Uterus (tissue), 4 donors: ENCODE data around the gene DCTN2. TPM values are rescaled to one million over a fixed set of nuclear protein-coding genes. Genes with fewer than 3 reads are reported as not detected.
"Not testable (repeated sequence)": the region's sequence is repeated elsewhere in the genome, so short reads cannot be mapped to it uniquely, and the experiment has no call there.

Experiments used
- DNase-seq, 2 donors: peaks; one replicate each; pipeline ENCODE4 v3.0.0-alpha.2; 2019 to 2020
- H3K27ac ChIP-seq, 2 donors: fragments of 200-600 bp; sonication (generic); 1 replicate in 1 of 2; 2 replicates in 1 of 2; pipeline ENCODE4 v1.5.1; 2016 to 2018
- H3K27me3 ChIP-seq, 2 donors: fragments of 200-600 bp; sonication (generic); one replicate each; pipeline ENCODE4 v1.5.1; 2018 to 2019; ENCODE audit warnings: control low read depth in 1 of 2
- H3K36me3 ChIP-seq, 2 donors: fragments of 200-600 bp; sonication (generic); one replicate each; pipeline ENCODE4 v1.5.1; 2019; ENCODE audit warnings: control low read depth in 1 of 2
- H3K4me1 ChIP-seq, 2 donors: fragments of 200-600 bp; sonication (generic); one replicate each; pipeline ENCODE4 v1.5.1; 2018 to 2019; ENCODE audit warnings: control low read depth in 1 of 2
- H3K4me3 ChIP-seq, 2 donors: fragments of 200-600 bp; sonication (generic); 1 replicate in 1 of 2; 2 replicates in 1 of 2; pipeline ENCODE4 v1.5.1; 2018 to 2019; ENCODE audit warnings: mild to moderate bottlenecking in 1 of 2
- H3K9me3 ChIP-seq, 2 donors: fragments of 200-600 bp; sonication (generic); one replicate each; pipeline ENCODE4 v1.5.1; 2019; ENCODE audit warnings: control low read depth in 1 of 2
- POLR2A ChIP-seq, 2 donors: fragments of 450-650 bp; IDR thresholded peaks; one replicate each; pipeline ENCODE4 v1.6.1; 2016; ENCODE audit warnings: antibody characterized with exemption in 2 of 2, mild to moderate bottlenecking in 1 of 2, moderate library complexity in 1 of 2
- intact Hi-C: fragments of 100-400 bp; cut with DNase I; formaldehyde crosslinking; loops from one replicate; pipeline ENCODE4 v1.15.1; 2023; ENCODE audit warnings: low total_unique reads
- total RNA-seq, 4 donors: library from RNA; depleted of rRNA in 3 of 4; stranded (reverse); fragments of >200 nt in 3 of 4; gene quantifications; one replicate each; pipeline versions ENCODE4 v1.1.0 to v1.2.4, GENCODE V29; 2014 to 2023
- TF ChIP-seq, protein P1 (sequence below), 4 experiments: fragments of 200-600 bp in 2 of 4; fragments of 450-650 bp in 2 of 4; sonication (generic) in 2 of 4; IDR thresholded peaks; one replicate each; pipeline ENCODE4 v1.5.1; 2016 to 2019; ENCODE audit warnings: antibody characterized with exemption in 4 of 4, mild to moderate bottlenecking in 2 of 4, moderate library complexity in 1 of 4
- donor health status: DM: yes; HTN: yes; CAD: no.

The DCTN2 gene
- total RNA-seq, 4 donors from 2014 or later: 117 to 175 (median 126) TPM

DNA sequence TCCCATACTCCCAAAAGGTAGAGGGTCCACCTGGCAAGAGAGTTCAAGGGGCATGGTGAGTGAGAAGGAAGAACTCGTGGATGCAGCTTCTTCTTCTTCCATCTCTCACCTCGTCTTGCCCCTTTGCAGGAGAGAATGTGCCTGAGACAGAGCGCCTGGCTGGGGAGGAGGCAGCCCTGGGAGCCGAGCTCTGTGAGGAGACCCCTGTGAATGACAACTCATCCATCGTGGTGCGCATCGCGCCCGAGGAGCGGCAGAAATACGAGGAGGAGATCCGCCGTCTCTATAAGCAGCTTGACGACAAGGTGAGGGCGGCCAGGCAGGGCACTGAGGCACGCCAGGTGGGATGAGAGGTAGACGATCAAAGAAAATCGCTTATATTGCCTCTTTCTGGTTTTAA is 22.9 kb upstream of the DCTN2 start:
- no peak for TF ChIP-seq POLR2A (IDR thresholded peaks at IDR 0.05)
- TF ChIP-seq, protein P1, sequence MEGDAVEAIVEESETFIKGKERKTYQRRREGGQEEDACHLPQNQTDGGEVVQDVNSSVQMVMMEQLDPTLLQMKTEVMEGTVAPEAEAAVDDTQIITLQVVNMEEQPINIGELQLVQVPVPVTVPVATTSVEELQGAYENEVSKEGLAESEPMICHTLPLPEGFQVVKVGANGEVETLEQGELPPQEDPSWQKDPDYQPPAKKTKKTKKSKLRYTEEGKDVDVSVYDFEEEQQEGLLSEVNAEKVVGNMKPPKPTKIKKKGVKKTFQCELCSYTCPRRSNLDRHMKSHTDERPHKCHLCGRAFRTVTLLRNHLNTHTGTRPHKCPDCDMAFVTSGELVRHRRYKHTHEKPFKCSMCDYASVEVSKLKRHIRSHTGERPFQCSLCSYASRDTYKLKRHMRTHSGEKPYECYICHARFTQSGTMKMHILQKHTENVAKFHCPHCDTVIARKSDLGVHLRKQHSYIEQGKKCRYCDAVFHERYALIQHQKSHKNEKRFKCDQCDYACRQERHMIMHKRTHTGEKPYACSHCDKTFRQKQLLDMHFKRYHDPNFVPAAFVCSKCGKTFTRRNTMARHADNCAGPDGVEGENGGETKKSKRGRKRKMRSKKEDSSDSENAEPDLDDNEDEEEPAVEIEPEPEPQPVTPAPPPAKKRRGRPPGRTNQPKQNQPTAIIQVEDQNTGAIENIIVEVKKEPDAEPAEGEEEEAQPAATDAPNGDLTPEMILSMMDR (IDR thresholded peaks at IDR 0.05): no peak
- no peak overlapping the region for H3K27ac ChIP-seq
- no peaks in the 10 kb centered on the region for H3K36me3 ChIP-seq
- H3K9me3 ChIP-seq: no peaks in the 10 kb centered on the region
- H3K4me3 ChIP-seq: no peak overlapping the region
- intact Hi-C loops: no loop called here
- H3K27me3 ChIP-seq: no peaks in the 10 kb centered on the region
- no peak for DNase-seq
- no peaks in the 10 kb centered on the region for H3K4me1 ChIP-seq

DNA sequence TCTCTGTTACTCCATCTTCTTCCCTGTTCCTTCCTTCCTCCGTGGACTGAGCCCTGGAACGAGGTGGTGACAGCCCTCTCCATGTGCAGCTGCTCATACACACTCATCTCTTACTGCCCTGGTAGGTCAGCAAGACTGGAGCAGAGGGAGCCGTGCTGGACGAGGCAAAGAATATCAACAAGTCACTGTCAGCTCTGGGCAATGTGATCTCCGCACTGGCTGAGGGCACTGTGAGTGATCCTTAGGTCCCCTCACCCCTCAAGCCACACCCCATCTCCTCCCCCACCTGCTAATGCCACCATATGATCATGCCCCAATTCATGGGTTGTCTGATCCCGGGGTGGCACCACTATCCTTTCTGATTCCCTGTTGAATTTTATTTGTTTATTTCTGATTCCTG is 21.8 kb upstream of the DCTN2 start:
- DNase-seq: no peak
- no peaks in the 10 kb centered on the region for H3K9me3 ChIP-seq
- no peak overlapping the region for H3K4me3 ChIP-seq
- TF ChIP-seq, protein P1 (IDR thresholded peaks at IDR 0.05): no peak
- TF ChIP-seq POLR2A (IDR thresholded peaks at IDR 0.05): no peak
- no peaks in the 10 kb centered on the region for H3K36me3 ChIP-seq
- intact Hi-C loops: no loop called here
- no peaks in the 10 kb centered on the region for H3K4me1 ChIP-seq
- H3K27me3 ChIP-seq: no peaks in the 10 kb centered on the region
- no peak overlapping the region for H3K27ac ChIP-seq

DNA sequence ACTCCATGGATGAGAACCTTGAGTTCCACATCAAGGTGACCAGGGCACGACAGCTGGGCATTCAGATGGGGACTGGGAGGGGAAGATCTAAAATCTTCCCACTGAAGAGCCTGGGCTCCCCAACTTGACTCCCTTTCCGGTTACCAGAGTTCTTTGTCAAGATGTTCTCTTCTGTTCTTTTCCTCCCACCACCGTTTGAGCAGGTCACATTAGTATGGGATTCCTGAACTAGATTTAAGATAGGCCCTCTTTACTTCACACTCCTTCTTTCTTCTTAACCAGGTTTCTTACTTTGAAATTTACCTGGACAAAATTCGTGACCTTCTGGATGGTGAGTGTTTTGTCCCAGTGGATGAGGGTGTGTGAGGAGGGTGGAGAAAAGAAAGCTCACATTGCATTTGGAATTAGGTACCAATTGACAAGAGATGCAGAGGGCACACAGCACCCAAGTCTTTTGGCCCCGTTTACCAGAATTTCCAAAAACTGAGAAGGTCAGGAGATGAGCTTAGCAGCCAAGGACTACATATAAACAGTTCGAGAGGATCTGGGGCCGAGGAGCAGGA is 17.3 kb upstream of the DCTN2 start:
- TF ChIP-seq POLR2A (IDR thresholded peaks at IDR 0.05): no peak
- H3K4me3 ChIP-seq: no peak overlapping the region
- H3K27ac ChIP-seq: no peak overlapping the region
- no peaks in the 10 kb centered on the region for H3K36me3 ChIP-seq
- intact Hi-C loops: no loop called here
- no peaks in the 10 kb centered on the region for H3K4me1 ChIP-seq
- H3K27me3 ChIP-seq: no peaks in the 10 kb centered on the region
- no peaks in the 10 kb centered on the region for H3K9me3 ChIP-seq
- DNase-seq: no peak

DNA sequence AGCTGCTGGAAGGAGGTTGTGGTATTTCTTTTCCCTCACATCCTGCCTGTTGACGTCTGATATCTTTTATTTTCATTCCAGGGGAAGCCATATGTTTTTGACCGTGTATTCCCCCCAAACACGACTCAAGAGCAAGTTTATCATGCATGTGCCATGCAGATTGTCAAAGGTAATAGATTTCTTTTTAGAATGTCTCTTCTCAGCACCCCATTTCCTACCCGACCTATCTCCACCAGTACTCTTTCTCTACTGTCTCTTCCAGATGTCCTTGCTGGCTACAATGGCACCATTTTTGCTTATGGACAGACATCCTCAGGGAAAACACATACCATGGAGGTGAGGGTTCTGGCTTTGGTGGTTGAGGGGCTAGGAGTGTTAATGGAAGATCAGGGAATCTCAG is 16.4 kb upstream of the DCTN2 start:
- no peak overlapping the region for H3K4me3 ChIP-seq
- no peaks in the 10 kb centered on the region for H3K27me3 ChIP-seq
- no peak for DNase-seq
- no peaks in the 10 kb centered on the region for H3K9me3 ChIP-seq
- H3K4me1 ChIP-seq: no peaks in the 10 kb centered on the region
- H3K36me3 ChIP-seq: no peaks in the 10 kb centered on the region
- intact Hi-C loops: no loop called here
- no peak overlapping the region for H3K27ac ChIP-seq
- TF ChIP-seq, protein P1 (IDR thresholded peaks at IDR 0.05): no peak
- no peak for TF ChIP-seq POLR2A (IDR thresholded peaks at IDR 0.05)

DNA sequence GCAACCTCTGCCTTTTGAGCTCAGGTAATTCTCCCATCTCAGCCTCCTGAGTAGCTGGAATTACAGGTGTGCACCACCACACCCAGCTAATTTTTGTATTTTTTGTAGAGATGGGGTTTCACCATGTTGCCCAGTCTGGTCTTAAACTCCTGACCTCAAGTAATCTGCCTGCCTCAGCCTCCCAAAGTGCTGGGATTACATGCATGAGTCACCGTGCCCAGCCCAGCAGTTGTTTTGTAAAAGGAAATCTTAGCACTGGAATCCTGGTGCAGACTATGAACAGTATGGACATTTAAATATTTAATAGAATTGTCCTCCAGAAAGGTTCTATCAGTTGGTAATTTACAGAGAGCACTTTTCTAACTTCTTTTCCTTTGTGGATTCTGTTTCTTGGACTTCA is 14.1 kb upstream of the DCTN2 start:
- DNase-seq, H3K4me1 ChIP-seq, intact Hi-C loops, H3K9me3 ChIP-seq, H3K27ac ChIP-seq, H3K4me3 ChIP-seq, H3K27me3 ChIP-seq, H3K36me3 ChIP-seq: not testable (repeated sequence)

DNA sequence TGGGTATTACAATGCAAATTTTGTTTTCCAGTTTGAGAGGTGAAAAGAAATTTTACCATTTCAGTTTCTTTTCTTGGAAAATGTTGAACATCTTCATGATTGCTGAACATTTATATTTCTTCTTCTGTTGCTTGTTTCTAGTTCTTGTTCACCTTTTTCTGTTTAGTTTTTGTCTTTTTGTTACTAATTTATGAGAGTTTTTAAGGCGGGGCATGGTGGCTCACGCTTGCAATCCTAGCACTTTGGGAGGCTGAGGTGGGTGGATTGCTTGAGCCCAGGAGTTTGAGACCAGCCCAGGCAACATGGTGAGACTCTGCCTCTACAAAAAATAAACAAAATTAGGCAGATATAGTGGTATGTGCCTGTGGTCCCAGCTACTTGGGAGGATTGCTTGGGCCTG is 13.5 kb upstream of the DCTN2 start:
- no peaks in the 10 kb centered on the region for H3K27me3 ChIP-seq
- H3K27ac ChIP-seq: no peak overlapping the region
- H3K4me1 ChIP-seq: no peaks in the 10 kb centered on the region
- no peak for DNase-seq
- no peaks in the 10 kb centered on the region for H3K9me3 ChIP-seq
- intact Hi-C loops: no loop called here
- H3K4me3 ChIP-seq: no peak overlapping the region
- no peaks in the 10 kb centered on the region for H3K36me3 ChIP-seq
- TF ChIP-seq POLR2A (IDR thresholded peaks at IDR 0.05): no peak
- TF ChIP-seq, protein P1 (IDR thresholded peaks at IDR 0.05): no peak
